Measurements from ENCODE around the gene AWAT2.

Gene AWAT2

DNA sequence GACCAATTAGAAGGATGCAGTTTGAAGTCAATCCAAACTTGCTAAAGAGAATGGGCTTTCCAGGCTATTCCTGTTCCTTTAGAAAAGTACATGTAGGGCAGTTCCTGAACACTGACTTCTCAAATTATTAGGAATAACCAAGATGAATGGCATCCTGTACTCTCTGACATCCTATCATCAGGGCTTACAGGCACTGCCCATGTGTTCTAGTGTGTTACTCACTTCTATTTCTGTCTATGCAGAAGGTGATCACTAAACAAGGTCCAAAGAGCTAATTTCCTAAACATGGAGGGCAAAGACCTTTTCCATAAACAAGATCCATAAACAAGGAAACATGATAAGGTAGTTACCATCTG is 53.6 kb downstream of the AWAT2 start:
- DNase-seq (ENCODE audit: low spot score) = no peak

DNA sequence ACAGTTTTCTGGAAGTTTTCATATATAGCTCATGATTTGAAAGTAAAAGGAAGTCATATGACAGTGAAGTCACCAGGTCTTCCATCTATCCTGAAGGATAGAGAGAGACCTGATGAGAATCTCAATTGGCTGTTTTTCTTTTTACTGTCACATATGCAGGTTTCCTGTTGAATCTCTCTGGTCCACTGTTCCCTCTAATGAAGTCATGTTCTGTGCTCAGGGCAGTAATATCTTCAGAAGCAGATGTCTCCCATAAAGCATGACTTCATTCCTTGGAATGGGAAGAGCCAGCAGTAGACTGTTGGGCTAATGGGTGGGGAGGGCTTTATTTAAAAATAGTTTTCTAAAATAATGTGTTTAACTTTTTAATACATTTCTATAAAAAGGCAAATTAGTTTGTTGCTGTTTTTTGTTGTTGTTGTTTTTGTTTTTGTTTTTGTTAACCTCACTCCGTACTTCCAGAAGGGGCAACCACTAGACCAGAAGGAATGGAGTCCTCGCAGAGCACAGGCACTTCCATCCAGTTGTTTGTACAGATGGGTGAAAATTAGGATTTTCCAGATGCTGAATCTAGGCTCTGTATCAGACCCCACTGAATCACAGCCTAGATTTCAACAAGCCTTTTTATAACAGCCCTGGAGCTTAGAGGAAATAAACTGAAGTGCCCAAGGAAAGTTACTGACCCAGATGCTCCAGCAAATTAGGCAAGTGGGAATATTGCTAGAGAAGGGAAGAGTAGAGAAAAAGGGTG is 54.2 kb downstream of the AWAT2 start:
- no peak for DNase-seq (ENCODE audit: low spot score)

DNA sequence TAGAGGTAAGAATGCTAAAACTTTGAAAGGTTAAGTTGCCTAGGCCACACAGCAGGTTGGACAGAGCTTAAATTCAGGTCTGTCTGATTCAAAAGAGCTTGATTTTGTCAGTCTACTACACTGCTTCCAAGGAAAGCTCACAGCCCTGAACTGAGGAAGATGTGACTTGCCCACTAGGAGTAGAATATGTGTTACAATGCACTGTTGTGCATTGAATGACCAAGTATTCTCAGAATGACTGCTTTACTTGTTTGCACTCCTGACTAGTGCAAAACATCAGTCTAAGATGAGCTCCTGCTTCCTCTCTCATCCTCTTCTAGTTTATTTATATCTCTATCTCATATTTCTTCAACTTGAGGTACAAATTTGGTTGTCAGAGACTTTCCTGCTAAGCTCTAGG is 56.2 kb downstream of the AWAT2 start:
- no peak for DNase-seq (ENCODE audit: low spot score)

DNA sequence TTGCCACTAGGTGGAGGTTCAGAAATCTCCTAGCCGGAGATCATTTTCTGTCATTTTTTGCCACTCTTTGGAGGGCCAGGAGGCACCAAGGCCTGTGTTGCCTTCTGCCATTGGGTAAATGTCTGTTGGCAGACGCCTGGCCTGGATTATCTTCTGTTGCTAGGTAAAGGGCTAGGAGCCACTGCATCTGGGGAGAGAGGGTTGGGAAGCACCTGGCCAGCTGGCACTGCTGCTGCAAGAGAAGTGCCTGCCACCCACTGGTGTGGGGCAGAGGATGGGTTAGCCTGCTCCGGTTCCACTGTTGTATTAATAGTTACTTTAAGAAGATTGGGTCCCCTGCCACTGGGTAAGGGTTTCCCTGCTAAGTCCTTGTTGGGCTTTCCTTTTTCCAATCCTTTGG is 58.1 kb downstream of the AWAT2 start:
- DNase-seq (ENCODE audit: low spot score) = no peak
